ENCODE measurements around the gene KIFAP3.

GRCh38 chr1:170020859-170021258, 53.6 kb downstream of the KIFAP3 start:
- TF ChIP-seq CTCF (IDR thresholded peaks at IDR 0.05; ENCODE audit: insufficient read depth, low read length) (no peak), REST (IDR thresholded peaks at IDR 0.05; ENCODE audit: insufficient replicate concordance, low read depth) (no peak), POLR2AphosphoS5 (IDR thresholded peaks at IDR 0.05; ENCODE audit: low read depth) (no peak)

Data from HL-60 (cell line).